Upper lobe of right lung (tissue), 1 donor: ENCODE data around the gene IL1RN. TPM values are rescaled to one million over a fixed set of nuclear protein-coding genes. Genes with fewer than 3 reads are reported as not detected.

ENCODE experiments used
- ATAC-seq: fragments of 200-7000 bp; cut with Tn5 transposase; one replicate; pipeline ENCODE4 v1.9.1; 2020; ENCODE audit warnings: mild to moderate bottlenecking, moderate library complexity
- DNase-seq: peaks from one replicate; pipeline ENCODE4 v3.0.0-alpha.2; 2020
- H3K27ac ChIP-seq: fragments of 200-600 bp; one replicate; pipeline ENCODE4 v1.8.0; 2022
- H3K27me3 ChIP-seq: fragments of 200-600 bp; one replicate; pipeline ENCODE4 v1.8.0; 2022; ENCODE audit warnings: mild to moderate bottlenecking
- H3K36me3 ChIP-seq: fragments of 200-600 bp; one replicate; pipeline ENCODE4 v1.8.0; 2022
- H3K4me1 ChIP-seq: fragments of 200-600 bp; one replicate; pipeline ENCODE4 v1.8.0; 2022
- H3K4me3 ChIP-seq: fragments of 200-600 bp; one replicate; pipeline ENCODE4 v1.8.0; 2022; ENCODE audit warnings: mild to moderate bottlenecking
- H3K9me3 ChIP-seq: fragments of 200-600 bp; one replicate; pipeline ENCODE4 v1.8.0; 2022
- CTCF ChIP-seq: fragments of 200-600 bp; IDR thresholded peaks from one replicate; pipeline ENCODE4 v1.8.0; 2022; ENCODE audit warnings: antibody characterized with exemption
- intact Hi-C: fragments of 100-400 bp; cut with DNase I; formaldehyde crosslinking; loops from one replicate; pipeline ENCODE4 v1.11.0; 2022
- total RNA-seq: library from RNA; stranded (reverse); fragmentation: NEBNext Ultra II Directional; extraction: Animal tissue kit (Norgen Biotek cat#: 25700); gene quantifications from one replicate; pipeline ENCODE4 v1.2.1, GENCODE V29; 2021
- donor health status: DM: no; HTN: yes; CAD: no; lungs with severe emphysema.

Gene IL1RN
- total RNA-seq, 1 donor from 2014 or later, result 41.7 TPM

DNA sequence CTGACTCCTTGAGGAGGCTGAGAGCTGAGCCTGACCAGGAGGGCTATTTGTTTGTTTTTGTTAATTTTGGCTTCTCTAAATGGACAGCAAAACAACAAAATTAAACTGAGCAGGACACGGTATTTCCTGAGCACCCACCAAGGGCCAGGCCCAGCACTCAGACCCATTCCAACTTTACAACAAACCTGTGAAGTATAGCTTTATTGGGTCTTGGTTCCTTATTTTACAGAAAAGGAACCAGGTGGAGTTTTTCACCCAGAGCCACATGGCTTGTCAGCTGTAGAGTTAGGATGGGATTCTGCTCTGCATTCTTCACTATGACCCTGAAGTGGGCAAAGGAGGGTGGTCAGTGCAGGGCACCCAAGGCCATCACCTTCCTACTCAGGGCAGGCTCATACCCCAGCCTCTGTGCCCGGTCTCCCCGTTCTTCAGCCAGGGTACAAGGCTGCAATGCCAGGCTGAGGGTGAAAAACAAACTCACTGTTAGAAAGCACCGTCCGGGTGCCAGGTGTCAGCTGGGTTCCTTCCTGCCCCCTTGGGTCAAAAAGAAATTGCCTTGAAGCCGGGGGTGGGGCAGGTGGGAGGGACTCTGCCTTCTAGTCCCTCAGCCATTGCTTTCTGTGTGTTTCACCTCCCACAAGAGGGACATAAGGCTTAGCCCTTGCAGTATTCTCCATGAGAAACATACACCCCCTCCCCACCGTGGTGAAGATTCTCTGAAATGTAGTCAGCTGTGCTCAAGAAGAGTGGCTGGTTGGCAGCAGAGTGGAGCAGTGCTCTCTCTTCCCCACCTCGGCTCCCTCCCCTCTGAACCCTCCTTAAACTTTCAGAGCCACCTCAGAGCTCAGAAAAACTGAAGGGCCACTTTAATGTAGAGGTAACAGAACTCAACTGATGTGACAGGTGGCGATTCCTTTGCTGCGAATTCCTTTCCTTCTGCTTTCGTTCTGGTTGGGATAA is 48.6 kb downstream of the IL1RN start:
- ATAC-seq (no peak), DNase-seq (no peak)
- no peak for TF ChIP-seq CTCF
- H3K27me3 ChIP-seq, result no peaks in the 10 kb centered on the region
- no peaks in the 10 kb centered on the region for H3K36me3 ChIP-seq
- peak overlapping the region; percentile 43 for H3K4me3 ChIP-seq
- intact Hi-C loops, result no loop called here
- peaks cover 30% of the 10 kb centered on the region for H3K4me1 ChIP-seq
- H3K27ac ChIP-seq, result no peak overlapping the region
- H3K9me3 ChIP-seq, result no peaks in the 10 kb centered on the region

- TF ChIP-seq CTCF, result no peak
- Histone ChIP-seq H3K9me3 (no peaks in the 10 kb centered on the region), H3K36me3 (no peaks in the 10 kb centered on the region), H3K4me1 (peaks cover 38% of the 10 kb centered on the region), H3K4me3 (no peak overlapping the region), H3K27ac (no peak overlapping the region), H3K27me3 (no peaks in the 10 kb centered on the region)
- intact Hi-C loops, result no loop called here
- DNase-seq (no peak), ATAC-seq (no peak)
Measured at GRCh38 chr2:113176696-113177355, 49.4 kb downstream of the IL1RN start.

- H3K27ac ChIP-seq, result no peak overlapping the region
- no peaks in the 10 kb centered on the region for H3K9me3 ChIP-seq
- peaks cover 39% of the 10 kb centered on the region for H3K4me1 ChIP-seq
- H3K36me3 ChIP-seq, result no peaks in the 10 kb centered on the region
- H3K4me3 ChIP-seq, result no peak overlapping the region
- no peak for TF ChIP-seq CTCF
- intact Hi-C loops, result no loop called here
- no peaks in the 10 kb centered on the region for H3K27me3 ChIP-seq
- ATAC-seq, result no peak
- DNase-seq, result no peak
Measured at GRCh38 chr2:113178069-113178746, 50.8 kb downstream of the IL1RN start.

DNA sequence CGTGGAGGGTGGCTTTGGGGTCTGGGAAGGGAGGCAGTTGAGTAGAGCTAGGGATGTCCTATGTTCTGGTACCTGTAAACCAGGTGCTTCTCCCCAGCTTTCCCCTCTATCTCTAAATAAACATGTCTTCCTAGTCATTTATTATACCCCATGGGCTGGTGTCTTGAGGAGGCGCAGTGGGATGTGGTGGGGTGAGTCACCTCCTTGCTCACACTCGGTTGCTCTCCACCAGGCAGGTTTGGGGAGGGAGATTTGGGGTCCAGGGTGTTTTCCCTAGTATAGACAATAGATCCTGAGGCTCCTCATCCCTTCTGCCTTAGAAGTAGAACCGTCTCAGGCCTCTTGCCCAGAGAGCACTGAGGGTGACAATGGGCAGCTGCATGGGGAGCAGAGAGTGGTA is 51.5 kb downstream of the IL1RN start:
- Histone ChIP-seq H3K36me3 (no peaks in the 10 kb centered on the region), H3K4me3 (no peak overlapping the region), H3K27ac (no peak overlapping the region), H3K4me1 (peaks cover 38% of the 10 kb centered on the region), H3K27me3 (no peaks in the 10 kb centered on the region), H3K9me3 (no peaks in the 10 kb centered on the region)
- ATAC-seq (no peak), DNase-seq (no peak)
- intact Hi-C loops, result no loop called here
- TF ChIP-seq CTCF, result no peak

DNA sequence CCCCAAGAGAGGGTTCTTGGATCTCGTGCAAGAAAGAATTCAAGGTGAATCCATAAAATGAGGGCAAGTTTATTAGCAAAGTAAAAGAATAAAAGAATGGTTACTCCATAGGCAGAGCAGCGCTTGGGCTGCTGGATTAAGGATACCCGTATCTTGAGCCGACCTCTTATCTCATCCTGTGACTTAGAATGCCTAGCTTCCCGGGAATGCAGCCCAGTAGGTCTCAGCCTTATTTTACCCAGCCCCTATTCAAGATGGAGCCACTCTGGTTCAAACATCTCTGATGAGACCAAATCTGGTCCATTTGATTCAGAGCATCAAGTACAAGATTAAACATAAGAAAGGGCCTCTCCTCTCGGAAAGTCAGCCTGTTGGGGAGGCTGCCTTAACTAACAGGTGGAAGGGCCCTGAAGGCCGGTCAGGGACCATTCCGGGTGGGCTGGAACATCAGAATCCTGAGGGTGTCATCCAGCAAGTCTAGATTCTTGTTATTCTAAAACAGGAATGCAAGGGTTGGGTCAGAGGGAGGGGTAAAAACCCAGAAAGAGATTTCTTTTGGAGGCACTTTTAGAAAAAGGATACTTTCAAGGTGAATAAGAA is 52.1 kb downstream of the IL1RN start:
- intact Hi-C loops, result no loop called here
- peaks cover 38% of the 10 kb centered on the region for H3K4me1 ChIP-seq
- TF ChIP-seq CTCF, result no peak

More for the DNA sequence above, 52.1 kb downstream of the IL1RN start:
- no peak for ATAC-seq
- Histone ChIP-seq H3K4me3 (no peak overlapping the region), H3K9me3 (no peaks in the 10 kb centered on the region), H3K27ac (no peak overlapping the region), H3K27me3 (no peaks in the 10 kb centered on the region), H3K36me3 (no peaks in the 10 kb centered on the region)
- DNase-seq, result no peak
